Ectodermal cell (in vitro differentiated cells): Measurements from ENCODE around the gene KLHDC4.

Source experiments
- H3K27ac ChIP-seq: 2 replicates; pipeline ENCODE4 v1.7.0; 2013; ENCODE audit warnings: mild to moderate bottlenecking, low read depth, low read length; ENCODE audit not compliant: insufficient read depth, poor library complexity, severe bottlenecking
- H3K27me3 ChIP-seq: 2 replicates; pipeline ENCODE4 v1.7.0; 2013; ENCODE audit warnings: mild to moderate bottlenecking, low read length; ENCODE audit not compliant: insufficient read depth, control insufficient read depth, poor library complexity, severe bottlenecking
- H3K36me3 ChIP-seq: one replicate; pipeline ENCODE4 v1.7.0; 2013; ENCODE audit warnings: low read length; ENCODE audit not compliant: control insufficient read depth, insufficient read depth
- H3K4me1 ChIP-seq: one replicate; pipeline ENCODE4 v1.7.0; 2013; ENCODE audit warnings: low read length; ENCODE audit not compliant: control insufficient read depth, insufficient read depth
- H3K4me3 ChIP-seq: 2 replicates; pipeline ENCODE4 v1.7.0; 2013; ENCODE audit warnings: low read depth, low read length, control low read depth; ENCODE audit not compliant: insufficient read depth
- H3K9me3 ChIP-seq: 2 replicates; pipeline ENCODE4 v1.7.0; 2013; ENCODE audit warnings: mild to moderate bottlenecking, low read length, moderate library complexity; ENCODE audit not compliant: control insufficient read depth
- WGBS, 2 experiments: methylation state at CpG; one replicate each; pipeline ENCODE4 v1.1.7; 2013; ENCODE audit warnings: missing lambda C conversion rate in 2 of 2; 5-methylcytosine and 5-hydroxymethylcytosine counted together

The KLHDC4 gene

DNA sequence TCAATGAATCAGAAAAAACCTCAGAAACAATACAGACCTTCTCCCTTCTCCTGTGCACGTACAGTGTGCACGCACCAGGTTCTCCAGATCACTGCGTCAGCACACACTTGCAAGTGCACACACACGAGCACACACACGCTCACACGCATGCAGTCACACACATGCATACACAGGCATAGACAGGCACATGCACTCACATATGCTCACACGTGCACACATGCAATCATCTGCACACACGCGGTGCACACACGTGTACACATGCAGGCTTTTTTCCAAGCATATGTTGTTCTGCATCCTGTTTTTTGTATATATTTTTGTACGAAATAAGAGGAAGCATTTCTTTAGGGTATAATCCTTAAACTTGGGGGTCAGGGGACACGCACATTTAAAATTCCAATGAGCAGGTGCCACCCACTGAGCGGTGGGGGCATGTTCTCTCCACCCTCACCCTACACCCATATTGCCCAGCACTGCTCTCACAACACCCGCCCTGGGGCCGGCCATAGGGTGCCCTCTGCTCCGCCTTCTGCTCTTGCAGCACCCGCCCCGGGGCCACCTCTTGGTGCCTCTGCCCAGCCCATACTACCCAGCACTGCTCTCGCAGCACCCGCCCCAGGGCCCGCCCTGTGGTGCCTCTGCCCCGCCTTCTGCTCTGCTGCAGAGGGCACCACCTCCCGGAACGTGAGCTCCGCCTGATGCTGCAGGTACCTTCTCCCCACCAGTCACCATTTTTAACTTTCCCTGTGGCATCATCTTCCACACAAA, 20.9 kb downstream of the KLHDC4 start:
- H3K4me3 ChIP-seq, result no peak overlapping the region
- H3K27ac ChIP-seq, result no peak overlapping the region
- H3K4me1 ChIP-seq, result no peaks in the 10 kb centered on the region
- H3K27me3 ChIP-seq, result no peaks in the 10 kb centered on the region
- WGBS, 2 experiments, result 94 to 95% methylated on average over 25 of the region's 25 CpGs
- H3K36me3 ChIP-seq, result peaks cover 26% of the 10 kb centered on the region
- no peaks in the 10 kb centered on the region for H3K9me3 ChIP-seq

DNA sequence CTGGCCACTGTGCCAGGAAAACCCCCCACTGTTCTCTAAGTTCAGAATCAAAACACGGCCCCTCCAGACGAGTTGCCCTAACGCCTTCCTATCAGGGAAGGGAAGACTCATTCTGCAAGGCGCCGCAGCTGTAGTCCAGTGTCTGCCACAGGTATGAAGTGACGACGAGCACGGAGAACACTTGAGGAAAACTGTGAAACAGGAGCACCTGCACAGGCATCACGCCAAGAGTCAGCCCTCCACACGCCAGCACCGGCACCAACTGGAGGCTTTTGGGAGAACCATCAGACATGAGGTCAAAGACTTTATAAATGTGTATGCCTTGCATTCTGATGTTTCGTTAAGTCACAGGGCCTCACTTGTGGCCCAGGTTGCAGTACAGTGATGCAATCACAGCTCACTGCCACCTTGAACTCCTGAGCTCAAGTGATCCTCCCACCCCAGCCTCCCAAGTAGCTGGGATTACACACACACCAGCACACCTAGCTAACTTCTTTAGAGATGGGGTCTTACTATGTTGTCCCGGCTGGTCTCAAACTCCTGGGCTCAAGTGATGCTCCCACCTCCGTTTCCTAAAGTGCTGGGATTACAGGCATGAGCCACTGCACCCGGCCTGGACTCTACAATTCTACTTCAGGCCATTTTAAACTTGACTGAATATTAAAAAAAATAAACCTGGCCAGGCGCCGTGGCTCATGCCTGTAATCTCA, 22.9 kb downstream of the KLHDC4 start:
- no peak overlapping the region for H3K4me3 ChIP-seq
- no peaks in the 10 kb centered on the region for H3K27me3 ChIP-seq
- no peaks in the 10 kb centered on the region for H3K4me1 ChIP-seq
- peaks cover 13% of the 10 kb centered on the region for H3K36me3 ChIP-seq
- WGBS, 2 experiments, result 94 to 95% methylated on average over 17 of the region's 17 CpGs
- no peak overlapping the region for H3K27ac ChIP-seq
- H3K9me3 ChIP-seq, result no peaks in the 10 kb centered on the region

DNA sequence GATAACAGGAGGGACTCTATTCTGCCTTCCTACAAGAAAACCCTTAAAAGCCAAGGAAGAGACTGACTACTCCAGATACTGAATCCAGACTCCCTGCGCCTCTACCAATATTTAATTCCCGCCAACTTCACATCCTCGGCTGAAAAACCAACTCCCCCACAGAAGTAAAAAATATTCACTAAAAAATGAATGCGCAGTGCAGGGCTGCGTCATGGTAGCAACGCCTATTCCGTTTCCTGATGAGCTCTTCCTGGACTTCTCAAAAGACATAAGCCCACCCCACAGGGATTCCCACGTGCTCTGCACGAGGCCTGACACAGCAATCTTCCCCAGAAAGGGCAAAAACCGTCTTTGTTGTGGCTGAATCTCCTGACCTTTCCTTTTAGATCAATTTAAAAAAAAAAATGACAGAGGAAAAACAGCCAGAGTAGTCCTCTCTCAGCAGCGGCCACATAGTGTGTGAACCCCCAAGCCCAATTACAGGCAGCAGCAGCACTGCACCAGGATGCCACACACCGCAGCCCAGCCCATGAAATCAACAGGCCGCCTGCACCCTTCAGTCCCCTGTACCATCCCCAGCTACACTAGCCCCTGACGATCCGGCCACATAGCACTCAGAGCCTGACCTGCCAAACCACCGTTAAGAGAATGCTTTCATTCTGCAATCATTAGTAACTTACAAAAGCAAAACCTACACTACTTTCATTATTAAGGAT, 23.9 kb downstream of the KLHDC4 start:
- Histone ChIP-seq H3K4me3 (no peak overlapping the region), H3K36me3 (peaks cover 5% of the 10 kb centered on the region), H3K27ac (no peak overlapping the region), H3K9me3 (no peaks in the 10 kb centered on the region), H3K4me1 (no peaks in the 10 kb centered on the region), H3K27me3 (no peaks in the 10 kb centered on the region)
- WGBS, 2 experiments, result 95 to 96% methylated on average over 16 of the region's 16 CpGs

DNA sequence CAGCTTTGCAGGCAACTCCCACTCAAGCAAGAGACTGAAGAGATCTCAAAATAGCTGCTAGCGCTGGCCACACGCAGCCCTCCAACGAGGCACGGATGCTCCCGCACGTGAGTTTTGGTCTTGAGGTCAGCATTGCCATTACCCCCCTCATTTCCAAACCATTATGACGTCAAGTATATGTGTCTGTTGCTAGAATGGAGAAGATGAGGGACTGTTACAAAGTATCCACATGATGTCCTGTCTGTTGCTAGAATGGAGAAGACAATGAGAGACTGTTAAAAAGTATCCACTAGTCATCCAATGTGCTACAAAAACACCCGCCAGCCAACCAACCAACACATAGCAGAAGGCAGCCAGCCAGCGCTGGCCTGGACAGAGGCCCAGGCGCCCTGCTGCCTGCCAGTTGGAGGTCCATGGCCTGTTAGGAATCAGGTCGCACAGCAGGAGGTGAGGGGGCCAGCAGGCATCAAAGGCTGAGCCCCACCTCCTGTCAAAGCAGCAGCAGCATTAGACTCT, 24.8 kb downstream of the KLHDC4 start:
- H3K27me3 ChIP-seq, result no peaks in the 10 kb centered on the region
- 92 to 95% methylated on average over 10 to 11 of the region's 11 CpGs for WGBS, 2 experiments
- no peaks in the 10 kb centered on the region for H3K4me1 ChIP-seq
- no peak overlapping the region for H3K27ac ChIP-seq
- H3K36me3 ChIP-seq, result no peaks in the 10 kb centered on the region
- H3K4me3 ChIP-seq, result no peak overlapping the region
- no peaks in the 10 kb centered on the region for H3K9me3 ChIP-seq

DNA sequence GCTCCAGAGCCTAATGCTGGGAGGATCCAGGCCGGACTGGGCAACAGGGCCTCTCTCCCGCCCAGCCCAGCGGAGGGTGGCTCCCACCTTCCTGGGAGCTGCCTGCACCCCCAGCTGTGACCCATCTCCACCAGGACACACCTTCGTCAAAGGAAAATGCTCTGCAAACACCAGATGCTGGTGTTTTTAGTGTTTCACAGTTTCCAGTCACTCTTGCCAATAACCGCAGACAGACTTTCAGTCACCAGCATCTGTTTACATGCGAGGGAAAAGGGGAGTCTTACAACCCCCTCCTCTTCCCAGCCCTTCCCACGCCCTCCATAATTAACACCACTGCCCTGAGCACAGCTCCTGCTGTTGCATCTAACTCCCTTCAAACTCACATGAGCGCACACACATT, 25.3 kb downstream of the KLHDC4 start:
- H3K4me1 ChIP-seq, result no peaks in the 10 kb centered on the region
- H3K27ac ChIP-seq, result no peak overlapping the region
- no peak overlapping the region for H3K4me3 ChIP-seq
- 91 to 94% methylated on average over 8 of the region's 8 CpGs for WGBS, 2 experiments
- H3K36me3 ChIP-seq, result no peaks in the 10 kb centered on the region
- no peaks in the 10 kb centered on the region for H3K9me3 ChIP-seq
- no peaks in the 10 kb centered on the region for H3K27me3 ChIP-seq

DNA sequence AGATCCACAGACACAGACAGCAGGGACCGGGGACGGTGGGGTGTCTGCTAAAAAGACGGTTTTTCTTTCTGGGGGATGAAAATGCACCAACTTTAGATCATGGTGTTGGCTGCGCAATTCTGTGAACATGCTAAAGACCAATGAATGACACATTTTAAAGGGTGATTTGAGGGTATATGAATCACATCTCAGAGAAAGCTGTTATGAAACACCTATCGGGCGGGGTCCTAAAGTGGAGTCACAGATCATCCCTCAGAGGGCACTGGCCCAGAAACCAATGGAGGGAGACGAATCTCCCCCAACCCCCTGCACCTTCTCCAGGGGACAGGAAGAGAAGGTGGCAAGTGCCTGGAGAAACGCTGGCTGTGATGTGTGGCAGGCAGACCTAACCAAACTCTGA, 26.0 kb downstream of the KLHDC4 start:
- Histone ChIP-seq H3K27me3 (no peaks in the 10 kb centered on the region), H3K9me3 (no peaks in the 10 kb centered on the region), H3K36me3 (no peaks in the 10 kb centered on the region), H3K27ac (no peak overlapping the region), H3K4me1 (no peaks in the 10 kb centered on the region), H3K4me3 (no peak overlapping the region)
- 97% methylated on average over 8 of the region's 8 CpGs for WGBS, 2 experiments

DNA sequence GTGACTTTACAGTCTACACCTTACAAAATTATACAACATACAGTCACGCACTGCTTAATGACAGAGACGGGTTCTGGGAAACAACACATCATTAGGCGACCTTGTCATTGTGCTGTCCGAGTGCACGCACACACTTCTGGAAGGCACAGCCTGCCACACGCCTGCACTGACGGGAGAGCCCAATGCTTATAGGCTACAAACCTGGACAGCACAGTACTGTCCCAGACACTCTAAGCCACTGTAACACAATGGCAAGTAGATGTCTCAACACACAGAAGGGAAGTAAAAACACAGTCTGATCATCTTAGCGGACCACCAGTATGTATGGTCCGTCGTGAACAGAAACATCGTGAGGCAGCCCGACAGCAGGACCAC, 29.8 kb downstream of the KLHDC4 start:
- no peaks in the 10 kb centered on the region for H3K27me3 ChIP-seq
- H3K4me1 ChIP-seq, result no peaks in the 10 kb centered on the region
- H3K27ac ChIP-seq, result no peak overlapping the region
- WGBS, 2 experiments, result 96% methylated on average over 12 of the region's 12 CpGs
- no peaks in the 10 kb centered on the region for H3K36me3 ChIP-seq
- no peaks in the 10 kb centered on the region for H3K9me3 ChIP-seq
- H3K4me3 ChIP-seq, result no peak overlapping the region

DNA sequence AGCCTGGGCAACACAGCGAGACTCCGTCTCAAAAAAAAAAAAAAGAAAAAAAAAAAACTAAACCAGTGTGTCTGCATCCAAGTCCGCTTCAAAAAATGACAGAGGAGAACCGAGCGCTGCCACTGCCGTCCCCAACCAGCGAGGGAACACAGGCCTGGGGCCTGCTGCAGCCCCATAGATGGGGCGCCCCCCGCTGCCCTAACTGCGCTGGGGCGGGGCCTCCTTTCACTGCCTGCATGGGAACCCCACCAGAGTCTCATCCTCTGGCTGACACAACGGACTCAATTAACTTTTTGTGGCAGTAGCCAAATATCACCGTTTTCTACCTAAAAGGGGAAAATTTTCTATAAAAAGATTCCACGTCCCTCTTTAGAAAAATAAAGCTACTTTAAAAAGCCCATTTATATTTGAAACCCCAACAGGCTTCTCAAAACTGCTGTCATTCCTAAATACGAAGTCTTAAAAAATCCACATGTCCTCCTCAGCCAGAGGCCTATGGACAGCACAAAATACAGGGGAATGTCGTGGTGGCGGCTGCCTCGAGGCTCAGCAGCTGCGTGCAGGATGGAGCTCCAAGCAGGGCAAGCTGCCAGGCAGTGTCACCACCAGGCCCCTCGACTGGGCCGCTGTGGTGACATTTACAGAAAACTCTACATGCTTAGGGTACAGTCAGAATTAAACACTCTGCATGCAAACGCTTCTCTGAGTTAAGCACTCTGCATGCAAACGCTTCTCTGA, 30.3 kb downstream of the KLHDC4 start:
- Histone ChIP-seq H3K4me3 (no peak overlapping the region), H3K27me3 (no peaks in the 10 kb centered on the region), H3K4me1 (no peaks in the 10 kb centered on the region), H3K36me3 (no peaks in the 10 kb centered on the region), H3K27ac (no peak overlapping the region), H3K9me3 (no peaks in the 10 kb centered on the region)
- WGBS, 2 experiments, result 92 to 95% methylated on average over 23 of the region's 23 CpGs

DNA sequence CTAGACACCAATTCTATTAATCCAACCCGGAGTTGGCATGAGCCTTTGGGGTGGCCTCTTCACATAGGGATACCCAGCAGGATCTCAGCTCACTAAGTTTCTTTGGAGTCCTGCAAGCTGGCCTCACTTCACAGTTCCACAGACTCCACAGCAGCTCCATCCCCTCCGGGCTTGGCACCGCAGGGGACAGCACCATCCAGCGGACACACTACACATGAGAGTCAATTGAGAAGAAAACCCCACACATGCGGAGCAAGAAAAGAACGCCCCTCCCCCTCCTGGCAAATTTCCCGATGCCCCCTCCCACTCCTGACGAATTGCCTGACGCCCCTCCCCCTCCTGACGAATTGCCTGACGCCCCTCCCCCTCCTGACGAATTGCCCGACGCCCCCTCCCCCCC, 31.1 kb downstream of the KLHDC4 start:
- Histone ChIP-seq H3K36me3 (peaks cover under 1% of the 10 kb centered on the region), H3K4me3 (no peak overlapping the region), H3K9me3 (no peaks in the 10 kb centered on the region), H3K27me3 (no peaks in the 10 kb centered on the region), H3K4me1 (no peaks in the 10 kb centered on the region), H3K27ac (no peak overlapping the region)
- WGBS, 2 experiments, result 50 to 53% methylated on average over 11 to 14 of the region's 14 CpGs
